ENCODE data around the gene MYF5. TPM values are rescaled to one million over a fixed set of nuclear protein-coding genes. Genes with fewer than 3 reads are reported as not detected.

MYF5 gene
- total RNA-seq, 1 experiment from 2014 or later, result not detected

- no peak for DNase-seq (ENCODE audit: low read depth)
Measured at GRCh38 chr12:80707830-80708258, 8.9 kb upstream of the MYF5 start.

DNA sequence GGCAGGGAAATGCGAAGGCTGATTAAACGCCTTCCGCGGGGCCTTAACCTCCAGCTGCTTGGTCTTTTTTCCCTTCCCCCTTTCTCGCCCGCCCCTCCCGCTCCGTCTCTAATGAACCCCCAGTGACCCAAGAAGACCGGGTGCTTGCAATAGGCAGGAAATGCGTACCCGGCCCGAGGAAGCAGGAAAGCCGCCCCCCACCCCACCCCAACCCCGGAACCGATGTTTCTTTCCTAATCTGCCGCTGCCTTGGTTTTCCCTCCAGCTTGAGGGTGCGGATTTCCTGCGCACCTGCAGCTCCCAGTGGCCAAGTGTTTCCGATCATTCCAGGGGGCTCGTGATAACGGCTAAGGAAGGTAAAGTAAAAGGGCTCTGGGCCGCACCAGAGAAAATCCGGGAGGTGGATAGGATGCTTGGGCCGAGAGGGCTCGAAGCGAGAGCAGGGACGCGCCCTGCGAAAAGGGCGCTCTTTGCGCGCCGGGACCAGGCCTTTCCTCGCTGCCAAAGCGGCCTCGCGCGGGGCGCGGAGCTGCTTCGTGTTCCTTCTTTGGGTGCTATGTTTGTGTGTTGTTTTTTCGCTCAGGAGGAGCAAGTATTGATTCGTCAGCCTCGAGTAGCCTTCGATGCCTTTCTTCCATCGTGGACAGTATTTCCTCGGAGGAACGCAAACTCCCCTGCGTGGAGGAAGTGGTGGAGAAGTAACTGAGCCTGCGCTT, 8.3 kb upstream of the MYF5 start:
- no peak for DNase-seq (ENCODE audit: low read depth)

- no peak for DNase-seq (ENCODE audit: low read depth)
Measured at GRCh38 chr12:80708975-80709328, 7.8 kb upstream of the MYF5 start.

DNA sequence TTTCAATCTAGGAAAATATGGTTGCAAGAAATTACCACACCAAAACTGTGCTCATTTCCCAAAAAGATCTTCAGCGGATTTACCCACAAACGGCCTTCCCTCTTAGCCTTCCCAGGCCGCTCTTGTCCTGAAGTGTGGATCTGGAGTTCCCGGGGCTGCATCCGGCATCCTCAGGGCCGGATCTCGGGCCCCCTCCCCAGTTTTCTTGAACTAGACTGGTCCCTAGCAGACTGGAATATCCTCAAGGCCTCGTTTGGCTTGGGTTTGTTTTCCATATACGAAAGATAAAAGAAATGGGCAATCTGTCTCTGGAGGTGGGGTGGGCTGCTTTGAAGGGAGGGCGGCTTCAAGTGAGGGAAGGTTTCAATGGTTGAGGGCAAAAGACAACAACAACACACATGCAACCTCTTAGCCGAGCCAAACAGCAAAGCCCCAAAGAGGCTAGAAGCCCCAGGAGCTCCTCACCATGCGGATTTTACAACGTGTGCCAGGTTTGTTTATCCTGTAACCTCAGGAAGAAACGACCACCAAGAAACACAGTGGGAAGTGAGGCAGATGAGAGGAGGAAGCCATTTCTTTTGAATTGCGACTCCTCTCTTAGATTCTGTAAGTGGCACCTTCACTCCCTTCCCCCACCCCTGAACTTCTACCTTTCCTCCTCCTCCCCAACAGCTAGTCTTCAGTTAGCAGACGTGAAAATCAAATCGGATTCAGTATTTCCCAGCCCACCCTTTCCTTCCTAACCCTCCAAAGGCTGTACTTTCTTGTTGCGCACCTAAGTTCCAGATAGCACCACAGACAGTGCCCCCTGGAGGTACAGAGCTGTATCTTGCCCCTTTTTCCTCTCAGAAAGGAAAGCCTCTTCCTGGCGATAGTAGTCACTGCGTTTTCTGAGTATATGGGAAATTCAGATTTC, 6.6 kb upstream of the MYF5 start:
- DNase-seq (ENCODE audit: low read depth), result peak; percentile 4

DNA sequence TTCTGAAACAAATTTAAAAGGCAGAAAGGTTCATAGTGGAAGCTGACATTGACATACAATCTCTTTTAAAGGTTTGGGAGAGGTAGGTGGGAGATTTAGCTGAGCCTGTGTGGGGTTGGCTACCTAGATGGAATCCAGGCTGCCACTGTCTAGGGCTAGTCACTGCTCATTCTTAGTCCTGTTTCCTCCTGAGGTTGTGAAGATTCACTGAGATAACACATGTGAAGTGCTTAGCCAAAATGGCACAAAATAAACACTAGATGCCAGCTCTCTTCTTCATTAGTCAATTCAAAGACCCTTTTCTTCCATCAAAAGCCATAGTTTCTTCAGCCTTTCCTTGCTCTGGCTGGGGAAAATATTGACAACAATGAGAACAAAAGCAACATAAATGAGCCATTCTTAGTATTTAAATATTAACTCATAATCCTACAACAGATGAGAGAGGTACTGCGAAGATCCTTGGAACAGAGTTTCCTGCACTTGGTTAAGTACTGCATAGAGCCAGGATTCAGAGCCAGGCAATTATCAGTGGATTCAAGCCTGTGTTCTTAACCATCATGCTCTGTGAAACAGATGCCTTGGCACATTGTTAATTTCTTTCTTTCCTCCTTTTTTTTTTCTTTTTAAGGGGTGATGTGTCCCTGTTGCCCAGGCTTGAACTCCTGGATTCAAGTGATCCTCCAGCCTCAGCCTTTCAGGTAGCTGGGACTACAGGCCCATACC, 5.8 kb upstream of the MYF5 start:
- no peak for DNase-seq (ENCODE audit: low read depth)

- no peak for DNase-seq (ENCODE audit: low read depth)
Measured at GRCh38 chr12:80711866-80712265, 4.8 kb upstream of the MYF5 start.

DNA sequence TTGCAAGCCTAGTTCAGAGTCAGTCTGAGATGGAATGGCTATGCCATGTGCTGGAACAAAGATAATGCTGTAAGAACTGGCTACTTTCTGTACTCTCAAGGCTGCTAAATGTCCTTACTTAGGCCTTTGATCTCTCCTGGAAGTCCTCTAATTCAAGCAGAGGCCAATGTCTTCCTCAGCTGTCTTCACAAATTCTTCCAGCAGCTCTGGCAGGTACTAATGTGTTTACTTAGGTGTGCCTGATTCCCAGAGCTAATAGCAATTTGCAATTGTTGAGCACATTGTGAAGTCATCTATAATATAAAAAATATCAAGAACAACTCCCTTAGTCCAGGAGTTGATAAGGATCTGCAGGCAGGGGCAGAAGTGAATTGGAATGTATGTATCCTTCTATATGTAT, 3.8 kb upstream of the MYF5 start:
- no peak for DNase-seq (ENCODE audit: low read depth)

GRCh38 chr12:80713419-80713818, 3.3 kb upstream of the MYF5 start:
- DNase-seq (ENCODE audit: low read depth), result no peak

GRCh38 chr12:80714055-80714454, 2.7 kb upstream of the MYF5 start:
- no peak for DNase-seq (ENCODE audit: low read depth)

- DNase-seq (ENCODE audit: low read depth), result no peak
Measured at GRCh38 chr12:80714846-80715245, 1.9 kb upstream of the MYF5 start.

DNA sequence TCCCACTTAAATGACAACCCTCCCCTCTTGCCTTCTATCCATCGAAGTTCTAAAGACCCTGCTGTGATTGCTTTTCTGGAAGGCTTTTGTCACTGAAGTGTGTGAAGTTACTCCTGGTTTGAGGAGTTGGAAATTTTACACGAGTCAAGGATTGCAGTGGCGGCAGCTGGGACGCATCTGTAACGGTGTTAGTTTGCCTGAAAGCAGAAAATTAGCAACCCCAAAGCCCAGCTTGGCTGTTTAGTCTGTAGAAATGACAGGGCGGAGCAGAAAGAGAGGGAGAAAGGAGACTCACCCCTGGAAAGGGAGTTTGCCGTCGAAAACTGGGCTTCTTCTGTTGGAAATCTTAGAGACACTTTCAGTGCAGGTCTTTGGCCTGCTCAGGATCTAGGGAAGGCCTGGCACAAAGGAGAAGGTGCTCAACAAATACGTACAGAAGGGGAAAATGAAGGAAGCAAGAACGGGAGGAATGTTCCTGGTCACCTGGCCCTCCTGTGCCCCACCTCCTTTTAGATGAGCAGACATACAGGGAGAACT, 931 bp upstream of the MYF5 start:
- DNase-seq (ENCODE audit: low read depth), result no peak

- DNase-seq (ENCODE audit: low read depth), result no peak
Measured at GRCh38 chr12:80717856-80718255, 1.1 kb downstream of the MYF5 start.

GRCh38 chr12:80720516-80720915, 3.8 kb downstream of the MYF5 start:
- DNase-seq (ENCODE audit: low read depth), result no peak

DNA sequence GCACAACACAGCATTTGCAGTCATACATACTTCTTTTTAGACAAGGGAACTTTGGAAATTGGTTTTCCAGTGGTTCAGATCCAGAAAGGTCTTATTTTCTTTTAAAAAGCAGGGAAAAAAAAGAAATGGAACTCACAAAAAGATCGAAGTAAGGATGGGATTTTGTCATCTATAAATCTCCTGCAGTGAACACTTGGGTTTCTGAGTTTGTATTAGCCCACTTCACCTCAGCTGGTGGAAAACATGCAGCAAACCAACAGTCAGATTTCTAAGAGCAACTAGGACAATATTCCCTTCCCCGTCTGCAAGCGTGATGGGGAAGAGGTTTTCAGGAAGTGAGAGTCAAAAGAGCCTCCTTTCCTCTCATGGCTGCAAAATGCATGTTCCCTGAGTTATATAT, 4.6 kb downstream of the MYF5 start:
- DNase-seq (ENCODE audit: low read depth), result no peak

DNA sequence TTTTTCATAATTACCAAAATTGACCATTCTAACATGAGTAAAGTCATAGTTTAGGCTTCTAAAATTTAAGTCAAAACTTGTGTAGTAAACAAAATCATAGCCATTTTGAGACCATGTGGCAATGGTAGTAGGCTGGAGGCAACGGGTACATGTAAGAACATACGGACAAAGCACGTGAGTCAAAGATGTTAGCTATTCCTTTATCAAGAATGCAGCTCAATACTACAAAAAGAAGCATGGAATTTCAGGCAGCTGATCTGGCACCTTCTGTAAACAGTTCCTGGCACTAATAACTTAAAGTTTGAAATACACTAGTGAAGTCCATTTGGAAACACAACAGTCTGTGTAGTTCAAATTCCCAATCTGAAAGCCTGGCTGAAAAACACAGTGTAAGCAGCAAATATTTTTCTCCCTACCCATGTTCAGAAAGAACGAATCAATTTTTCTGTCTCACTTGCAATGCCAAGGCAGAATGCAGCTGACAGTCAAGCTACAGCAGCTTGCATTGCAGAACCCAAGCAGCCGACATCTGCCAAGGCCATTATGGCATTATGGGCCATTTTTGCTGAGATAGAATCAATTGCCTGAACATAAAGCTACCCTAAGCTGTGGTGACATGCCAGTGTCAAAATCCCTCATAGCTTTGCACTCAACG, 29.3 kb downstream of the MYF5 start:
- no peak for DNase-seq (ENCODE audit: low read depth)

DNA sequence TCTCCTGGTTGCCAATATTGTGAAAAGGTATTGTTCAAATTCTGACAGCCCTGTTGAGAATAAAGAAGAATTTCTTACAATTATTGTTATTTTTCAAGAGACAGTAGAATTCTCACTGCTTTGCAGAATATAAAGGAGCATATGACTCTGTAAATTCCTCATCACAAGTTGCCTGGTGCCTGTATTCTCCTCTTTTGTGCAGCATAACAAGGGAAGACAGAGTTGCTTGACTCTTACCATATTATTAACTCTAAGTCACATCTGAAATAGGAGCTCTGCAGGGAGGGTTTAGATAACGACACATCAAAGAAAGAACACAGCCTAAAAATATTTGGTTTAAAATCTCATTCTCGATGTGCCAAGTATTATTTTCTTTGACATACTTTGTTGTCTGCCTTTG, 31.1 kb downstream of the MYF5 start:
- DNase-seq (ENCODE audit: low read depth), result no peak

GRCh38 chr12:80749456-80749855, 32.7 kb downstream of the MYF5 start:
- no peak for DNase-seq (ENCODE audit: low read depth)

GRCh38 chr12:80752464-80752863, 35.8 kb downstream of the MYF5 start:
- no peak for DNase-seq (ENCODE audit: low read depth)

DNA sequence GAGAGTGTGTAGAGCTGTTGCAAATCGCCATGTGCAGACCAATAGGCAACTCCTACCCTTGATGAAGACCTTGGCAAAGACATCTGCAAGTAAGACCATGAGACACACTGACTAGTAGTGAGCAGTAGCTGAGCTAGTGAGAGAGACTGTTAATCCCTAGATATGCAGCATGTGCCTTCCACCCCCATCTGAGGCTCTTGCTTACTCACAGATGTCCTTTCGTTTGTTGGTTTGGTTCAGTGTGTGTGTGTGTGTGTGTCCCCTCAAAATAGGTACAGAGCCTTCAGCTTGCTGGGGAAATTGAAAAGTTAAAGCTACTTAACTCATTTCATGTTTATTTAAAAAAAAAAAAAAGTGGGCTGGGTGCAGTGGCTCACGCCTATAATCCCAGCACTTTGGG, 37.6 kb downstream of the MYF5 start:
- DNase-seq (ENCODE audit: low read depth), result no peak

GRCh38 chr12:80756875-80757274, 40.2 kb downstream of the MYF5 start:
- no peak for DNase-seq (ENCODE audit: low read depth)

- no peak for DNase-seq (ENCODE audit: low read depth)
Measured at GRCh38 chr12:80761838-80762237, 45.1 kb downstream of the MYF5 start.

DNA sequence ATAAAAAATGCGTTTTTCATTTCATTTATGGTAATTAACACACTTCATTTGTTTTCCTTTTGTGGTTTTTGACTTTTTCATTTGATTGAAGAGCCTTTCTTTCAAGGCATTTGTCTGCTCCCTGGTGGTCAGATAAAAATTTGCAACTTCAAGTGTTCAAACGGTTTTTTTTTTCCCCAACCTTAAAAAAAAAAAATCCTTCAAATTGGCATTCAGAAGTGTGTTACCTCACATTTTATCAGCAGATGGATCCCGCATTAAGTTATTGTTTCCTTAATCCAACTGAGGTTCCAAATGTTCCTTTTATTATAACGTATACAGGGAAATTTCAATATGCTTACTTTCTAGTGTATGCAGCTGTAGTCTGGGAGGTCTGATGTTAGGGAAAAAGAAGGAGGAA, 47.2 kb downstream of the MYF5 start:
- peak; percentile 27 for DNase-seq (ENCODE audit: low read depth)
